ENCODE measurements around the gene FADS2. TPM values are rescaled to one million over a fixed set of nuclear protein-coding genes. Genes with fewer than 3 reads are reported as not detected.
A peak's percentile ranks its signal among the peaks of the same experiment; 100 is the strongest.

The FADS2 gene
- total RNA-seq = 1 to 10 TPM; 2.0 to 4.4 TPM

GRCh38 chr11:61827571-61828378 lies at the start of gene FADS2:
TSS of gene FADS2 (plus strand) at chr11:61828300. CDS start at chr11:61828391, 91 bp downstream.
- WGBS, 2 donors = 1 to 3% methylated on average over 30 to 83 of the region's 83 CpGs
- ATAC-seq = peak; percentile 76
- no peaks in the 10 kb centered on the region for H3K9me3 ChIP-seq
- H3K4me3 ChIP-seq = peak within 1 kb of the TSS in 1 of 2 donors; percentile 22
- H3K4me1 ChIP-seq = peaks cover 26% of the 10 kb centered on the region
- peaks cover 0 to 5% of the 10 kb centered on the region in 2 donors for H3K27me3 ChIP-seq
- peak; percentile 64 to 88 (median 72) for DNase-seq
- intact Hi-C loops (cut with DNase I) = no loop called here
- peak within 1 kb of the TSS in 3 of 4 donors; percentile 15 to 75 (median 65) for H3K27ac ChIP-seq
- H3K36me3 ChIP-seq (replicated peaks in 1 of 2; ENCODE audit: insufficient read depth in 1 of 2, low read depth in 2 of 2) = no peaks in the 10 kb centered on the region
- TF ChIP-seq POLR2A (IDR thresholded peaks at IDR 0.05) (peak in 2 of 3 donors; percentile 15 to 55), CTCF (IDR thresholded peaks at IDR 0.05) (no peak)

- H3K4me3 ChIP-seq = no peak overlapping the region
- TF ChIP-seq CTCF (IDR thresholded peaks at IDR 0.05) (no peak), POLR2A (IDR thresholded peaks at IDR 0.05) (no peak)
- no peak for DNase-seq
- no peaks in the 10 kb centered on the region for H3K9me3 ChIP-seq
- WGBS, 2 donors = 85 to 87% methylated on average over 11 of the region's 11 CpGs
- peak overlapping the region in 1 of 4 donors; percentile 69 for H3K27ac ChIP-seq
- H3K27me3 ChIP-seq = no peaks in the 10 kb centered on the region
- intact Hi-C loops (cut with DNase I) = no loop called here
- peaks cover 6 to 8% of the 10 kb centered on the region in 2 donors for H3K36me3 ChIP-seq (replicated peaks in 1 of 2; ENCODE audit: insufficient read depth in 1 of 2, low read depth in 2 of 2)
- peaks cover 22% of the 10 kb centered on the region for H3K4me1 ChIP-seq
- ATAC-seq = no peak
These were observed 49.7 kb upstream of the FADS2 start for GRCh38 chr11:61778357-61778886.

- no peaks in the 10 kb centered on the region for H3K9me3 ChIP-seq
- TF ChIP-seq POLR2A (IDR thresholded peaks at IDR 0.05) (no peak), CTCF (IDR thresholded peaks at IDR 0.05) (no peak)
- no peak for ATAC-seq
- H3K36me3 ChIP-seq (replicated peaks in 1 of 2; ENCODE audit: insufficient read depth in 1 of 2, low read depth in 2 of 2) = peaks cover 0 to 15% of the 10 kb centered on the region in 2 donors
- H3K4me1 ChIP-seq = peaks cover 22% of the 10 kb centered on the region
- WGBS, 2 donors = 87 to 91% methylated on average over 24 of the region's 24 CpGs
- intact Hi-C loops (cut with DNase I) = no loop called here
- no peak overlapping the region for H3K4me3 ChIP-seq
- no peak overlapping the region for H3K27ac ChIP-seq
- no peaks in the 10 kb centered on the region for H3K27me3 ChIP-seq
- DNase-seq = no peak
These were observed 49.0 kb upstream of the FADS2 start for GRCh38 chr11:61778920-61779650.

- ATAC-seq (no peak), DNase-seq (no peak)
- TF ChIP-seq POLR2A (IDR thresholded peaks at IDR 0.05) (no peak), CTCF (IDR thresholded peaks at IDR 0.05) (no peak)
- intact Hi-C loops (cut with DNase I) = loop anchor here (5.0 kb wide), 1 partner anchor 38 kb away; no protein-coding TSS in a partner anchor
- Histone ChIP-seq H3K4me3 (no peak overlapping the region), H3K27ac (no peak overlapping the region), H3K4me1 (peaks cover 22% of the 10 kb centered on the region), H3K36me3 (replicated peaks in 1 of 2; ENCODE audit: insufficient read depth in 1 of 2, low read depth in 2 of 2) (peaks cover 0 to 19% of the 10 kb centered on the region in 2 donors), H3K9me3 (no peaks in the 10 kb centered on the region), H3K27me3 (no peaks in the 10 kb centered on the region)
- 88 to 89% methylated on average over 10 to 14 of the region's 14 CpGs for WGBS, 2 donors
These were observed 48.2 kb upstream of the FADS2 start for GRCh38 chr11:61779666-61780525.
